Measurements from ENCODE around the gene CCDC146. TPM values are rescaled to one million over a fixed set of nuclear protein-coding genes. Genes with fewer than 3 reads are reported as not detected.

CCDC146 gene
- polyA plus RNA-seq, 1 of the 3 experiments (the other 2 are of a cell fraction), result 2.7 TPM

DNA sequence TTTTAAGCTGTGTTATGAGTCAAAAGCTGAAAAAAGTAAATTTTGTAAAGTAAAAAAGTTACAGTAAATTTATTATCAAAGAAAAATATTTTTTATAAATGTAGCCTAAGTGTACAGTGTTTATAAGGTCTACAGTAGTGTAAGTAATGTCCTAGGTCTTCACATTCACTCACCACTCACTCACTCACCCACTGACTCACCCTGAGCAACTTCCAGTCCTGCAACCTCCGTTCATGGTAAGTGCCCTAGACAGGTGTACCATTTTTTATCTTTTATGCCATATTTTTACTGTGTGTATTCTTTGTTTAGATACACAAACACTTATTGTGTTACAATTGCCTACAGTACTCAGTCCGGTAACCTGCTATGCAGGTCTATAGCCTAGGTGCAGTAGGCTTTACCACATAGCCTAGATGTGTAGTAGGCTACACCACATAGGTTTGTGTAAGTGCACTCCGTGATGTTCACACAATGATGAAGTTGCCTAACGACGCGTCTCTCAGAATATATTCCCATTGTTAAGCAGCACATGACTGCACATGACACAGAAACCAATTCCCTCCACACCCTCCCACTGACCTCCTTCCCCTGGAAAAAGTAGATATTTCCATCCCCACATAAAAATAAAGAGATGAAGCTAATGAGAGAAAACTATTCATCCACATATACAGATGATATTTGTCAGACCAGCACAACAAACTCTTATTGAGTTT, 122.0 kb downstream of the CCDC146 start:
- DNase-seq, result no peak
- Histone ChIP-seq H3K9ac (no peak overlapping the region), H3K79me2 (ENCODE audit: insufficient read depth) (no peaks in the 10 kb centered on the region), H3F3A (replicated peaks; ENCODE audit: insufficient read depth) (no peaks in the 10 kb centered on the region), H3K27ac (ENCODE audit: low read depth in 2 of 2, low read length in 1 of 2) (no peak overlapping the region), H3K4me2 (no peak overlapping the region), H3K36me3 (replicated peaks in 1 of 2; ENCODE audit: control insufficient read depth in 1 of 2, insufficient read depth in 2 of 2, low read length in 1 of 2) (no peaks in the 10 kb centered on the region), H3K4me3 (ENCODE audit: low read depth in 2 of 2, low read length in 1 of 2) (no peak overlapping the region), H3K9me2 (no peaks in the 10 kb centered on the region), H3K4me1 (ENCODE audit: control insufficient read depth in 1 of 2, insufficient read depth in 2 of 2, low read depth in 1 of 2, low read length in 1 of 2) (peaks cover 0 to 7% of the 10 kb centered on the region in 2 experiments; a peak in 1 of 4 replicates), H4K20me1 (ENCODE audit: insufficient read depth) (no peaks in the 10 kb centered on the region), H3K27me3 (ENCODE audit: insufficient read depth) (no peaks in the 10 kb centered on the region), H2AFZ (ENCODE audit: low read depth) (no peak overlapping the region), H3K9me3 (no peaks in the 10 kb centered on the region)
- CTCF ChIA-PET, result interaction anchor here (0.6 to 5.2 kb wide), 3 partner anchors 10 to 88 kb away, joined by 3 to 51 read pairs (median 8); no protein-coding TSS in a partner anchor
- WGBS (ENCODE audit: low lambda C conversion rate), result 92% methylated on average over 6 of the region's 6 CpGs
- TF ChIP-seq, protein P1, sequence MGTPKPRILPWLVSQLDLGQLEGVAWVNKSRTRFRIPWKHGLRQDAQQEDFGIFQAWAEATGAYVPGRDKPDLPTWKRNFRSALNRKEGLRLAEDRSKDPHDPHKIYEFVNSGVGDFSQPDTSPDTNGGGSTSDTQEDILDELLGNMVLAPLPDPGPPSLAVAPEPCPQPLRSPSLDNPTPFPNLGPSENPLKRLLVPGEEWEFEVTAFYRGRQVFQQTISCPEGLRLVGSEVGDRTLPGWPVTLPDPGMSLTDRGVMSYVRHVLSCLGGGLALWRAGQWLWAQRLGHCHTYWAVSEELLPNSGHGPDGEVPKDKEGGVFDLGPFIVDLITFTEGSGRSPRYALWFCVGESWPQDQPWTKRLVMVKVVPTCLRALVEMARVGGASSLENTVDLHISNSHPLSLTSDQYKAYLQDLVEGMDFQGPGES (IDR thresholded peaks at IDR 0.05; ENCODE audit: low read depth, low read length), result no peak
- TF ChIP-seq MEF2A (IDR thresholded peaks at IDR 0.05; ENCODE audit: borderline replicate concordance, low read depth) (no peak), ELF1 (IDR thresholded peaks at IDR 0.05) (no peak), SIN3A (IDR thresholded peaks at IDR 0.05; ENCODE audit: borderline replicate concordance, low read depth, low read length) (no peak), EZH2phosphoT487 (IDR thresholded peaks at IDR 0.05; ENCODE audit: borderline replicate concordance, low read depth) (no peak), POLR2AphosphoS5 (IDR thresholded peaks at IDR 0.05; ENCODE audit: low read depth, low read length) (no peak), FOSL2 (IDR thresholded peaks at IDR 0.05; ENCODE audit: borderline replicate concordance, low read depth) (no peak), EP300 (IDR thresholded peaks at IDR 0.05; ENCODE audit: borderline replicate concordance in 1 of 2, low read depth in 1 of 2, low read length in 1 of 2) (no peak), YY1 (IDR thresholded peaks at IDR 0.05; ENCODE audit: low read depth) (no peak), MXI1 (IDR thresholded peaks at IDR 0.05; ENCODE audit: low read depth, low read length) (no peak), FOXM1 (IDR thresholded peaks at IDR 0.05; ENCODE audit: low read depth) (no peak), TAF1 (IDR thresholded peaks at IDR 0.05; ENCODE audit: borderline replicate concordance, low read depth, low read length) (no peak)
- TF ChIP-seq, protein P2, sequence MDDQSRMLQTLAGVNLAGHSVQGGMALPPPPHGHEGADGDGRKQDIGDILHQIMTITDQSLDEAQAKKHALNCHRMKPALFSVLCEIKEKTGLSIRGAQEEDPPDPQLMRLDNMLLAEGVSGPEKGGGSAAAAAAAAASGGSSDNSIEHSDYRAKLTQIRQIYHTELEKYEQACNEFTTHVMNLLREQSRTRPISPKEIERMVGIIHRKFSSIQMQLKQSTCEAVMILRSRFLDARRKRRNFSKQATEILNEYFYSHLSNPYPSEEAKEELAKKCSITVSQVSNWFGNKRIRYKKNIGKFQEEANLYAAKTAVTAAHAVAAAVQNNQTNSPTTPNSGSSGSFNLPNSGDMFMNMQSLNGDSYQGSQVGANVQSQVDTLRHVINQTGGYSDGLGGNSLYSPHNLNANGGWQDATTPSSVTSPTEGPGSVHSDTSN (IDR thresholded peaks at IDR 0.05), result no peak
- TF ChIP-seq, protein P3, sequence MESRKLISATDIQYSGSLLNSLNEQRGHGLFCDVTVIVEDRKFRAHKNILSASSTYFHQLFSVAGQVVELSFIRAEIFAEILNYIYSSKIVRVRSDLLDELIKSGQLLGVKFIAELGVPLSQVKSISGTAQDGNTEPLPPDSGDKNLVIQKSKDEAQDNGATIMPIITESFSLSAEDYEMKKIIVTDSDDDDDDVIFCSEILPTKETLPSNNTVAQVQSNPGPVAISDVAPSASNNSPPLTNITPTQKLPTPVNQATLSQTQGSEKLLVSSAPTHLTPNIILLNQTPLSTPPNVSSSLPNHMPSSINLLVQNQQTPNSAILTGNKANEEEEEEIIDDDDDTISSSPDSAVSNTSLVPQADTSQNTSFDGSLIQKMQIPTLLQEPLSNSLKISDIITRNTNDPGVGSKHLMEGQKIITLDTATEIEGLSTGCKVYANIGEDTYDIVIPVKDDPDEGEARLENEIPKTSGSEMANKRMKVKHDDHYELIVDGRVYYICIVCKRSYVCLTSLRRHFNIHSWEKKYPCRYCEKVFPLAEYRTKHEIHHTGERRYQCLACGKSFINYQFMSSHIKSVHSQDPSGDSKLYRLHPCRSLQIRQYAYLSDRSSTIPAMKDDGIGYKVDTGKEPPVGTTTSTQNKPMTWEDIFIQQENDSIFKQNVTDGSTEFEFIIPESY (IDR thresholded peaks at IDR 0.05; ENCODE audit: borderline replicate concordance, low read depth), result no peak
- POLR2A ChIA-PET, result no interaction called here
